BJ (cell line): ENCODE measurements around the gene APMAP. TPM values are rescaled to one million over a fixed set of nuclear protein-coding genes. Genes with fewer than 3 reads are reported as not detected.

ENCODE experiments used
- CTCF ChIA-PET: fragments of 350-600 bp; formaldehyde crosslinking; extraction: SDS; loops from one replicate; lab custom pipeline; 2021; ENCODE audit warnings: antibody characterized with exemption, inconsistent platforms; lab: Yijun Ruan, JAX
- POLR2A ChIA-PET: fragments of 300-600 bp; sonication (Branson Sonifier 250); formaldehyde crosslinking; extraction: SDS; loops from one replicate; lab custom pipeline; 2021; ENCODE audit warnings: antibody characterized with exemption; lab: Charles Lee
- DNase-seq: peaks from one replicate; pipeline ENCODE4 v3.0.0-alpha.2; 2011; ENCODE audit warnings: low read depth
- H3K27me3 ChIP-seq: 2 replicates; pipeline ENCODE4 v1.6.0; 2011; ENCODE audit warnings: low read length; ENCODE audit not compliant: control insufficient read depth, insufficient read depth
- H3K36me3 ChIP-seq: 2 replicates; pipeline ENCODE4 v1.5.1; 2011; ENCODE audit warnings: low read length; ENCODE audit not compliant: control insufficient read depth, insufficient read depth
- H3K4me3 ChIP-seq: 2 replicates; pipeline ENCODE4 v1.5.1; 2011; ENCODE audit warnings: low read depth, mild to moderate bottlenecking, control low read depth, low read length
- polyA plus RNA-seq: library from polyadenylated mRNA; depleted of rRNA; stranded (reverse); fragments of >200 nt; gene quantifications from 2 replicates; pipeline ENCODE4 v1.2.3, GENCODE V29; 2011
- TF ChIP-seq, protein P1 (sequence below): IDR thresholded peaks from 2 replicates; pipeline ENCODE4 v1.5.1; 2011; ENCODE audit warnings: low read depth, mild to moderate bottlenecking, control low read depth, inconsistent platforms, low read length, moderate library complexity; ENCODE audit not compliant: insufficient read depth

The APMAP gene
- polyA plus RNA-seq, 1 experiment = 75.8 TPM

DNA sequence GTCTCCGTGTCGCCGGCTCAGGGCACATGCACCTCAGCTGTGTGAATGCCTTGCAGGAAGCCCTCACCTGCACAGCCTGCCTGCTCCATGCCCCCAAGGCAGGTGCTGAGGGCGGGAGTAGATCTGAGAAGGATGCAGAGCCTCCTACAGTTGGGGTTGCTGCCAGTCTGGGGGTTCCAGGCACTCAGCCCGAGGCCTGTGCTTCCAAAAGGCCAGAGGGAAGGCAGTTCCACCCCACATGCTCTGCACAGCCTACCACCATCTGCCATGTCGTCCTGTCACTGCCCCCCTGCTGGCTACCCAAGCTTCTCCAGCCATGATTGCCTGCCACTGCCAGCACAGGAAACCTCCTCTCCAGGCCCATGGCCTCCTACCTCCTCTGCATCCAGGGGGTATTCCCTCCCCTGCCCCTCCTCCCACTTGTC, 46.1 kb upstream of the APMAP start:
- CTCF ChIA-PET = interaction anchor here (0.7 to 1.4 kb wide), 2 partner anchors 17 to 26 kb away, joined by 3 read pairs; no protein-coding TSS in a partner anchor
- TF ChIP-seq, protein P1, sequence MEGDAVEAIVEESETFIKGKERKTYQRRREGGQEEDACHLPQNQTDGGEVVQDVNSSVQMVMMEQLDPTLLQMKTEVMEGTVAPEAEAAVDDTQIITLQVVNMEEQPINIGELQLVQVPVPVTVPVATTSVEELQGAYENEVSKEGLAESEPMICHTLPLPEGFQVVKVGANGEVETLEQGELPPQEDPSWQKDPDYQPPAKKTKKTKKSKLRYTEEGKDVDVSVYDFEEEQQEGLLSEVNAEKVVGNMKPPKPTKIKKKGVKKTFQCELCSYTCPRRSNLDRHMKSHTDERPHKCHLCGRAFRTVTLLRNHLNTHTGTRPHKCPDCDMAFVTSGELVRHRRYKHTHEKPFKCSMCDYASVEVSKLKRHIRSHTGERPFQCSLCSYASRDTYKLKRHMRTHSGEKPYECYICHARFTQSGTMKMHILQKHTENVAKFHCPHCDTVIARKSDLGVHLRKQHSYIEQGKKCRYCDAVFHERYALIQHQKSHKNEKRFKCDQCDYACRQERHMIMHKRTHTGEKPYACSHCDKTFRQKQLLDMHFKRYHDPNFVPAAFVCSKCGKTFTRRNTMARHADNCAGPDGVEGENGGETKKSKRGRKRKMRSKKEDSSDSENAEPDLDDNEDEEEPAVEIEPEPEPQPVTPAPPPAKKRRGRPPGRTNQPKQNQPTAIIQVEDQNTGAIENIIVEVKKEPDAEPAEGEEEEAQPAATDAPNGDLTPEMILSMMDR = no peak
- POLR2A ChIA-PET = no interaction called here

GRCh38 chr20:25038103-25038410, 45.5 kb upstream of the APMAP start:
- CTCF ChIA-PET = interaction anchor here (0.7 kb wide), 2 partner anchors 17 to 22 kb away, joined by 3 read pairs; no protein-coding TSS in a partner anchor
- POLR2A ChIA-PET = no interaction called here
- Histone ChIP-seq H3K36me3 (no peaks in the 10 kb centered on the region), H3K27me3 (no peaks in the 10 kb centered on the region), H3K4me3 (no peak overlapping the region)
- TF ChIP-seq, protein P1 = no peak
- no peak for DNase-seq

More for the DNA sequence above, 46.1 kb upstream of the APMAP start:
- Histone ChIP-seq H3K36me3 (no peaks in the 10 kb centered on the region), H3K4me3 (no peak overlapping the region), H3K27me3 (no peaks in the 10 kb centered on the region)
- no peak for DNase-seq

DNA sequence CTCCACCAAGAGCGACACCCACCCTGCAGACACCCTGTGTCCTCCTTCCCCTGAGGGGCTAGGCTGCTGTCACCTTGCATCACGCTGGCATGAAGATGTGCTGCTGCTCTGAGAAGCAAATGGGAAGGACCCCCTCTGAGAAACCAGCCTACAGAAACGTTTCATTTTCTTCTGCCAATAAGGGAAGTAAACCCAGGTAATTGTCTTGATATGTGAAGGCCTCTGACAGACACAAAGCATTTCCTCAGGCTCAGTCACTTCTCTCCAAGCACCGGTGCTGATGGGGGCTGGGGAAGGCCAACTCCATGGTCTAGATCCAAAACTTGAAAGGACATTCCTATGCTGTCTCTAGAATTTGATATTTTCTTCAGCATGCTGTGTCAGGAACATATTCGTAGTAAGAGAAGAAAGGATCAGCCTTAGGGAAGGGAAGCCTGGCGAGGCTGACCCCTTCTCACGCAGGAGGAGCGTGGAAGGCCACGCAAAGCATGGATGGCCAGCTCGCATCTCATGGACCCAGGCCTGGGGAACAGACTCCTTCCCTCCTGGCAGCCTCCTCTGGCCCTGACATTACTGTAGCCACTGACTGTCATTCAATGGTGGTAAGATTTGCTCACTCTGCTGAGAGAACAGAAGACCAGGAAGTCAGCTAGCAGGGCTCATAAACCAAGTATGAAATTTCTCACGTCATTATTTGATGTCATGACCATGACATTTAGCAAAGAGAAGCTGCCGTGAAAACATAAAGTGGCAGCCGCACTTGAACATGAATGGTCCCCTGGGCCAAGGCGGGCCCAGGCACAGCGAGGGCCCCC, 44.9 kb upstream of the APMAP start:
- H3K4me3 ChIP-seq = no peak overlapping the region
- no peaks in the 10 kb centered on the region for H3K27me3 ChIP-seq
- H3K36me3 ChIP-seq = no peaks in the 10 kb centered on the region
- ChIA-PET CTCF (interaction anchor here (0.7 to 1.2 kb wide), 3 partner anchors 23 to 44 kb away, joined by 3 to 4 read pairs (median 3); no protein-coding TSS in a partner anchor), POLR2A (no interaction called here)
- no peak for DNase-seq
- TF ChIP-seq, protein P1 = no peak

DNA sequence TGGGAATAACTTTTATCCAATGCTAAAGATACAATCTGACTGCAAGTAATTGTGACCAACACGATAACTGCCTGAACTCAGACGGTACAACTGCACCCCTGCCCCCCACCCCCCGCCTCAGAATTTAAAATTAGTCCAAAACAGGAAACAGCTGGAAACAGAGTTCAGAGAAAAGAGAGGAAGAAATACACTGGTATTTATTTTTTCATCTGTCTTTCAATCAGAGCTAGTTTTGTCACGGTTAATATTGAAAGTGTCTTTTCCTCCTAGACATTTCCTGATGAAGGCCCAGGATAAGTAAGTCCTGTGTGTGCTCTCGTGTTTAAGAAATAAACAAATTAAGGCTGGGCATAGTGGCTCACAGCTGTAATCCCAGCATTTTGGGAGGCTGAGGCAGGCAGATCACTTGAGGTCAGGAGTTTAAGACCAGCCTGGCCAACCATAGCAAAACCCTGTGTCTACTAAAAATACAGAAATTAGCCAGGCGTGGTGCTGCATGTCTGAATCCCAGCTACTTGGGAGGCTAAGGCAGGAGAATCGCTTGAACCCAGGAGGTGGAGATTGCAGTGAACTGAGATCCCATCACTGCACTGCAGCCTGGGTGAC, 43.9 kb upstream of the APMAP start:
- CTCF ChIA-PET = interaction anchor here (0.7 to 1.2 kb wide), 3 partner anchors 11 to 43 kb away, joined by 3 to 4 read pairs (median 3); no protein-coding TSS in a partner anchor
- POLR2A ChIA-PET = no interaction called here
- TF ChIP-seq, protein P1 = no peak
- DNase-seq = no peak
- Histone ChIP-seq H3K27me3 (no peaks in the 10 kb centered on the region), H3K36me3 (no peaks in the 10 kb centered on the region), H3K4me3 (no peak overlapping the region)

GRCh38 chr20:25035921-25036320, 43.4 kb upstream of the APMAP start:
- no peaks in the 10 kb centered on the region for H3K27me3 ChIP-seq
- CTCF ChIA-PET = interaction anchor here (1.2 kb wide), 1 partner anchor 11 kb away, joined by 3 read pairs; no protein-coding TSS in a partner anchor
- H3K36me3 ChIP-seq = no peaks in the 10 kb centered on the region
- DNase-seq = no peak
- TF ChIP-seq, protein P1 = no peak
- no peak overlapping the region for H3K4me3 ChIP-seq
- POLR2A ChIA-PET = no interaction called here
